ENCODE measurements around the gene C2orf68. TPM values are rescaled to one million over a fixed set of nuclear protein-coding genes. Genes with fewer than 3 reads are reported as not detected.
"Not testable (repeated sequence)": the region's sequence is repeated elsewhere in the genome, so short reads cannot be mapped to it uniquely, and the experiment has no call there.

C2orf68 gene, protein sequence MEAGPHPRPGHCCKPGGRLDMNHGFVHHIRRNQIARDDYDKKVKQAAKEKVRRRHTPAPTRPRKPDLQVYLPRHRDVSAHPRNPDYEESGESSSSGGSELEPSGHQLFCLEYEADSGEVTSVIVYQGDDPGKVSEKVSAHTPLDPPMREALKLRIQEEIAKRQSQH
- total RNA-seq = 40.5 and 41.4 TPM in 2 replicates

DNA sequence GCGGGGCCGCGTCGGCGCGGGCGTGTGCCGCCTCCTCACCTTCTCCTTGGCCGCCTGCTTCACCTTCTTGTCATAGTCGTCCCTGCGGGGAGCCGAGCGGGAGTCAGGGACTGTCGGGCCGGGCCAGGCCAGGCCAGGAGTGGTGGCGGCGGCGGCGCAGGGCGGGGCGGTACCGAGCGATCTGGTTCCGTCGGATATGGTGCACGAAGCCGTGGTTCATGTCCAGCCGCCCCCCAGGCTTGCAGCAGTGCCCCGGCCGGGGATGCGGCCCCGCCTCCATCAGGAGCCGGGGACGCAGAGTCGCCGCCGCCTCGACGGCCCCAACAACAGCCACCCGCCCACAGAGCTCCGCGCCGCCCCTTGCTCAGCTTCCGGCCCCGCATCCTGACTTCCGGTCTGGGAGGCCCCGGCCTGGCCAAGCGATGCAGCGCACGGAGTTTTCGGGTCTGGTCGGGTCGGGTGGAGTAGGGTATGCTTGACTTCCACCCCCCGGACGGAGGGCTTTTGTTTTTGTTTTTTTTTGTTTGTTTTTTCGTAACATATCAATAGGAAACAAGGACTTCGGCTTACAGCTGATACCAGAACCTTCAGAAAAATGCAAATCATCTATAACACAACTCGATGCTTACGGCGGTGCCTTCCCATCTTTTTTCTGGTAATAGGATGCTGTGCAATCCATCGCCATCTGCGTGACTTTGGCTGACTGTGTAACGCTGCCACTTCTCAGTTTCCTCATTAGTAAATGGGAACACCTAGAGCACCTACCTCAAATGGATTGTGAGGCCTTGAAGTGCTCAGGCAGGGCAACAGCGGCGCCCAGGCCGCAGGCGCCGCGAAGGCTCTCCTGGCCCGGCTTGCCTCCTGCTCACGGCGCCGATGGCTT is at the start of gene C2orf68:
Gene C2orf68, minus strand, starts transcription at position 362 of the 883 bp plus-strand sequence. Its CDS starts 82 bp downstream, at position 280.
- intact Hi-C loops (cut with micrococcal nuclease) = loop anchor here (1.0 to 5.0 kb wide), 4 partner anchors 10 to 495 kb away; partner anchors contain the start of genes POLR1A, PTCD3, RNF181 and TMEM150A

DNA sequence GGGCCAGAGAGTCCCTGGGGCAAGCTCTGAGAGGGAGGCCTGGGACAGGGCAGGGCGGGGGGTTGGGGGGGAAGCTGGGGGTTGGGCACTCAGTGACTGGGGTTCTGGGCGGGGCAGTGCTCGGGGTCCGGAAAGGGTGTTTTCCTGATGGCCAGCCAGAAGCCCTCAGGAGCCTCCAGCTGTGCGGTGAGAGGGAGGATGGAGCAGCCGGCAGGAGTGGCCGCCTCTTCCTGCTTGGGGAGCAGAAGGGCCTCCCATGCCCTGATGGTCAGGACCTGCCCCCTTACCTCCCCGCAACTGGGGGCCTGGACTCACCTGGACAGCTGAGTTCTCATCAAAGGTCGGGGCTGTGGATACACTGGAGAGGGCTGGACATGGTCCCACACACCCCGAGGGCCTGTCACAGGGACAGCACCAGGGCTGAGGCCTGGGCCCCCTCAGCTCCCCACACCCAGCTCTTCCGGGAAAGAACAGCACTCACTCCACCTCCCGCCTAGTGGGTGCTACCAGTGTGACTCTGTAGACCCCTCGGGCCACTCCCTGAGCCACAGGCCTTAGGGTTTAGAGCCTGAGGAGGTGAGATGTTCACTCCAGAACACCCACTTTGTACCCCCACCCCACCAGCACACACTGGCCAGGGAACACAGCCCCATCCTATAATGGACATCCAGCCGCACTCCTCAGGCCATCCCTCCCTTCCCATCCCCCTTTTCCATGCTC is 49.4 kb upstream of the C2orf68 start:
- intact Hi-C loops (cut with micrococcal nuclease) = no loop called here

DNA sequence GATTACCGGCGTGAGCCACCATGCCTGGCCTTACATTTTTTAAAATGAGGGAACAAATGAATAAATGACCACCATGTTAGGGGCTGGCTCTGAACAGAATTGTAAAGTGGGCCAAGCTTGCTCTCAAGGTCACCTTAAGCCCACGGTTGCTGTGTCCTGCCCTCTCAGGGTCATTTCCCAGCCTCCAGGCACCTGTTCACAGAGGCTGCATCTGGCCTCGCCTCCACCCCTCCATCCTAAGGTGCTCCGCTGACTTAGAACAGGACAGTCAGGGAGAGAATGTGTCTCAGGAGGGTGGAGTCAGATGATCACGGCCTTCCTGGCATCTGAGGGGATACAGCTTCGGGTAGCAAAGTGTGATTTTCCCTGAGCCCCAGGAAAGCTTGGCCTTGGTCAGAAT is 48.9 kb upstream of the C2orf68 start:
- intact Hi-C loops (cut with micrococcal nuclease) = no loop called here

DNA sequence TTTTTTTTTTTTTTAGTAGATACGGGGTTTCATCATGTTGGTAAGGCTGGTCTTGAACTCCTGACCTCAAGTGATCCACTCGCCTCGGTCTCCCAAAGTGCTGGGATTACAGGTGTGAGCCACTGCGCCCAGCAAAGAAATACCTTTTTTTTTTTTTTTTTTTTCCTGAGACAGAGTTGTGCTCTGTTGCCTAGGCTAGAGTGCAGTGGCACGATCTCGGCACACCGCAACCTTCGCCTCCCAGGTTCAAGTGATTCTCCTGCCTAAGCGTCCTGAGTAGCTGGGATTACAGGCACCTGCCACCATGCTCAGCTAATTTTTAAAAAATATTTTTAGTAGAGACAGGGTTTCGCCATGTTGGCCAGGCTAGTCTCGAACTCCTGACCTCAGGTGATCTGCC is 48.4 kb upstream of the C2orf68 start:
- intact Hi-C loops (cut with micrococcal nuclease) = not testable (repeated sequence)

DNA sequence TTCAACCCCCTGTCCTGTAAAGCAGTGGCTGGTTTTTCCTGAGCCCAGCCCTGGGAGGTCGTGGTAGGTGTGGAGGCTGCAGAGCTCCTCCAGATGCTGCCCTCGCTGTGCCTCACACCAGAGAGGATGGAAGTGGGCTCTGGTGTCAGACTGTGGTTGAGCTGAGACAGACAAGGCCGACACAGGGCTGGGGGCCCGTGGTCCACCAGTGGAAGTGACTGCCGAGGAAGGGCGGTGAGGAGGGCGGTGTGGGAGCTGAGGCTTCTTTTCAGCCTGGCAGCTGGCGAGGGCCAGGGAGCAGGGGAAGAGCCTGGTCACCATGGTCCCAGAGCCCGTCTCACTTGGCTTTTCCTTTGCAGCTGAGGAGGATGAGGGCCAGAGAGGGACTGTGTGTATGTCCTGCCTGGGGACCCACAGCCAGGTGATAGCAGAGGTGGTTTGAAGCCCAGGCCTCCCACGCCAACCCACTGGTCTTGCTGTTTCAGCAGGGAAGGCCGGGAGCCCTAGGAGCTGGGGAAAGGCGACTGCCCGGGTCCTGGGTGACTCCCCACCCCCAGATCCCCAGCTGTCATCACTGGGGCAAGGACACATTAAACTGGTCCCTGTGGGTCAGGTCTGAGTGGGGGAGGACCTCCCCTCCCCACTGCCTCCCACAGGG is 47.6 kb upstream of the C2orf68 start:
- intact Hi-C loops (cut with micrococcal nuclease) = no loop called here

DNA sequence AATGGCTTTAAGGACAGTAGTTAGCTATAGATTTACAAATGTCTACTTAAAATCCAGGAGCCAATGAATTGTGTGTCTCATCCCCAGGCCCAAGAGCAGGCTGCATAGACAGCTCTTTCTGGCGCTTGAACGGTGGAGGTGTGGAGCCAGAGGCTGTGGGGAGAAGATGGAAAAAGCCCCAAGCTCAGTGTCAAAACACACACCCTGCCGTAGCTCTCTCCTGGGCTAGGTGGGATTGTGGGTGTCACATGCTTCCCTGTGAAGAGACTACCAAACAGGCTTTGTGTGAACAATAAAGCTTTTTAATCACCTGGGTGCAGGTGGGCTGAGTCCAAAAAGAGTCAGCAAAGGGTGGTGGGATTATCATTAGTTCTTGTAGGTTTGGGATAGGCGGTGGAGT is 45.5 kb upstream of the C2orf68 start:
- intact Hi-C loops (cut with micrococcal nuclease) = not testable (repeated sequence)

DNA sequence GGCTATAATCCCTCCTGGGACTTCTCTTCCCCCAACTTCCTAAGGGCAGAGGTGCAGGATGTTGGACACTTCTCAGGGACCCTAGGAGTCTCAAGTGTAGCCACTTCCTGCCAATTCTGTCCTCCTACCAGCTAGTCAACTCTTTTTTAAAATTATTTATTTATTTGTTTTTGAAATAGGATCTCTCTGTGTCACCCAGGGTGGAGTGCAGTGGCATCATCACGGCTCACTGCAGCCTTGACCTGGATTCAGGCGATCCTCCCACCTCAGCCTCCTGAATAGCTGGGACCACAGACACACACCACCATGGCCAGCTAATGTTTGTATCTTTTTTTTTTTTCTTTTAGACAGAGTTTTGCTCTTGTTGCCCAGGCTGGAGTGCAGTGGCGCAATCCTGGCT is 44.6 kb upstream of the C2orf68 start:
- intact Hi-C loops (cut with micrococcal nuclease) = no loop called here

DNA sequence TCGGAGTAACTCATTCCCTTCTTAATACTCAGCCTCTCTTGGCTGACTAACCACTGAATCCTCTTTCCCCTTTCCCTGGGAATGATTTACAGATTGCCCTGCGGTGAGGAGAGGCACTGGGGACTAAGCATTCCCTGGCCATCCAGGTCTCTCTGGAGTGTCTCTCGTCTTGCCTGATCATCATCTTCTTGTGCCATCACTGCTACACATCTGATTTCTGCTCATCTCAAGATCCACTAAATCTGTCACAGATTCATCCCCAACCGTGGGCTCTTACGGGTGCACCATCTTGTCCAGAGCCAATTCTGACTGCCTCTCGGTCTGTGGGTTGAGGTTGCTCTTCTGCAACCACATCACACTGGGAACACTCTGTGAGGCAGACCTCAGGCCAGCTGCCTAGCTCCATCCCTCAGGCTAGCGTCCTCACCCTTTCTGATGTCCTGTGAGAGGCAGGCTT is 44.1 kb upstream of the C2orf68 start:
- intact Hi-C loops (cut with micrococcal nuclease) = no loop called here

DNA sequence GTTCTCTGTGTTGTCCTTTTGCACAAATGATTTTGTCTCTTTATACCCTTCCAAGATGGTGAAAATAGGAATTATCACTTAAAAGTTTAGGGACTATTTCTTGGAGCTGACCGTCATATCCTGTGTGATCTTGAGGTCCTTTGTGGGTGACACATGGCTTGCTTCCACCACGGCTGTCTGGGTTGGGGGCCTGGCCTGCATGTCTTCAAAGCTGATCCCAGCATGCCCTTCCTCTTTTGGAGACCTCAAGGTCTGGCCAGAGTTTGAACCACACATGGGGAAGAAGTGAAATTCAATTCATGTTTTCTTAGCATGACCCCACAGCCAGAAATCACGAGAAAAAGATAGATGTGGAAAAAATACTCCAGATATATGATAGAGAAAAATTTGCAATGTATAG is 42.1 kb upstream of the C2orf68 start:
- intact Hi-C loops (cut with micrococcal nuclease) = no loop called here

DNA sequence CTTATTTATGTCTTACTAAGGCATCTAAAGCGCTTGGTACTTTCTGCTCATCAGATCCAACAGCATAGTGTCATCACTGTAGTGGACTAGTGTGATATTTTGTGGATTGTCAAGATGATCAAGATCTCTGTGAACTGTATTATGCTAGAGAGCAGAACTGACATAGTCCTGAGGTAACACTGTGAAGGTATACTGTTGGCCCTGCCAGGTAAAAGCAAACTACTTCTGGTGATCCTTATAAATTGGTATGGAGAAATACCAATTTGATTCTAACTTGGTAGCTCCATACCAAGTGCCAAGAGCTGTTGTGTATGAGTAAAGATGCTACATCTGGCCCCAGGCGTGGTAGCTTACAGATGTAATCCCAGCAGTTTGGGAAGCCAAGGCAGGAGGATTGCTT is 40.2 kb upstream of the C2orf68 start:
- intact Hi-C loops (cut with micrococcal nuclease) = no loop called here

DNA sequence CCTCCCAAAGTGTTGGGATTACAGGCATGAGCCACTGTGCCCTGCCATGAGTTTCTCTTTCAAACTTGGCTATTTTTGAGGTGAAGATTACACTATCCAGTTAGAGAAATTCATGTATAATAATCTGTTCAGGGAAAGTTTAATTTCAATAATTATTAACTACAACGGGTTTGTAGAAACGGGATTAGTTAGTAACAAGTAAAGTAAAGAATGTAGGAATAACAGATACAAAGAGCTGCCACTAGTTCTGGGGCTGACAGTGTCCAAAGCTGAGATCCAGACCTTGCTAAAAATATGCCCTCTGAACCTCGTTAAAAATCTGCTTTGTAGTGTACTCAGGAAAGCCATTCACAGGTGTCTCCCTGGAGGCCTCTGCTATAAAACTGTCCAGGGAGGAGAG is 39.2 kb upstream of the C2orf68 start:
- intact Hi-C loops (cut with micrococcal nuclease) = no loop called here

DNA sequence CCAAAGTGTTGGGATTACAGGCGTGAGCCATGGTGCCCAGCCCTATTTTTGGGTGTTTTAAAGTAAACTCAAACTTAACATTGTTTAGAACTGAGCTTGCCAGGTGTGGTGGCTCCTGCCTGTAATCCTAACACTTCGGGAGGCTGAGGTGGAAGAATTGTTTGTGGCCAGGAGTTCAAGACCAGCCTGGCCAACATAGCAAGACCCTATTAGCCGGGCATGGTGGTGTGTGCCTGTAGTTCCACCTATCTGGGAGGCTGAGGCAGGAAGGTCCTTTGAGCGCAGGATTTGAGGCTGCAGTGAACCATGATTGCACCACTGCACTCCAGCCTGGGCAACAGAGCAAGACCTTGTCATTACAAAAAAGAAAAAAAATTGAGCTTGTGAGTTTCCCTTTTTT is 38.6 kb upstream of the C2orf68 start:
- intact Hi-C loops (cut with micrococcal nuclease) = no loop called here

DNA sequence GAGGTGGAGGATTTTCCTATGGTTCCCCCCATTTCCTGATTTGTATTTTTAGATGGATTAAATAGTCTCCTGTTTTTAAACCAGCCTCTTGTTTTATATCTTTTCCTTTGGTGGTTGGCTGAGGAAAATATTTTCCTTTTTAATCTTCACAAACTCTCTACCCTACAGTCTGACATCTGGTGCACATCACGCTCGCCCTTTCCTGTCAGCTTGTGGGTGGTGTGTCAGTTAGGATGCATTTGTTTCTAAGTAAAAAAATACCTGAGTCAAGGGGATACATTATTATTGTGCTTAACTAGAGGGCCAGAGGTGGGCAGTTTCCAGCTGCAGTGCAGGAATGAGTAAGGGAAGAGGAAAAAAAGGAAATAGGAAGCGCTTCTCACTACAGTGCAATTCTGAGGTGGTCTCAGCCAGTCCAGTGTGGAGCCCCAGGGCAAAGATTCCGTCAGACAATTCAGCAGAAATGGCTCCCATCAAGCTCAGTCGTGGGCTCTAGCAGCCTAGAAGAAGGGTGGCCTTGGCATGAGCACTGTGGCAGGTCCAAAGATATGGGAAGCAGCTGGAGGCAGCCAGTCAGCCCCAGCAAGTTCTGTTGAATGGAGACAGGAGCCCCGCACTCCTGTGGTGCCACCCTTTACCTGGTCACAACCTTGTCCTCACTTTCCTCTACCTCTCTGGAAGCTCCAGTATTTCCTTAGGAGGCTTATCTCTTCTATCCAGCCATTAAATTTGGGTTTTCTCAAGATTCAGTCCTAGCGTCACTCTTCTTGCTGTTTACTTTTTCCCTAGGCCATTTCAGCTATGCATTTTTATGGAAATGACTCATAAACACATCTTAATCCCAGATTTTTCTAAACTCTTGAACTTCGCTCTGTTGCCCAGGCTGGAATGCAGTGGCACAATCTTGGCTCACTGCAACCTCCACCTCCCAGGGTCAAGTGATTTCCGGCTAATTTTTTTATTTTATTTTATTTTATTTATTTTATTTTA is 37.6 kb upstream of the C2orf68 start:
- intact Hi-C loops (cut with micrococcal nuclease) = no loop called here

DNA sequence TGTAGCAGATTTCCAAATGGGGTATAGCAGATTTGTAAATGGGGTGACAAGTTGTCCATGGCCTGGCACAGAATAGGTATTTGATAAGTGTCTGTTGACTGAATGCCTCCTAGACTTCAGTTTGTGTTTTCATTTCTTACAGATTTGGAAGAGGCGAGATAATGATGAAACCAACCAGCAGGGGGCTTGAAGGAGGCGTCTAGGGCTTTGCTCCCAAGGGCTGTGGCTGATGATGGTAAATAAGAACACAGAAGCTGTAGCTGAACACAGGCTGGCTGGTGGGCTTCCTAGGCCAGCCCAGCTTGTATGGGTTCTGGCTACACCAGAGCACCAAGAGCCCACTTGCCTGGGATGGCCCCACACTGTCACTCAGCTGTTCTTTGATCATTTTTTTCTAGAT is 36.8 kb upstream of the C2orf68 start:
- intact Hi-C loops (cut with micrococcal nuclease) = loop anchor here (1.0 kb wide), 1 partner anchor 166 kb away; no protein-coding TSS in a partner anchor

DNA sequence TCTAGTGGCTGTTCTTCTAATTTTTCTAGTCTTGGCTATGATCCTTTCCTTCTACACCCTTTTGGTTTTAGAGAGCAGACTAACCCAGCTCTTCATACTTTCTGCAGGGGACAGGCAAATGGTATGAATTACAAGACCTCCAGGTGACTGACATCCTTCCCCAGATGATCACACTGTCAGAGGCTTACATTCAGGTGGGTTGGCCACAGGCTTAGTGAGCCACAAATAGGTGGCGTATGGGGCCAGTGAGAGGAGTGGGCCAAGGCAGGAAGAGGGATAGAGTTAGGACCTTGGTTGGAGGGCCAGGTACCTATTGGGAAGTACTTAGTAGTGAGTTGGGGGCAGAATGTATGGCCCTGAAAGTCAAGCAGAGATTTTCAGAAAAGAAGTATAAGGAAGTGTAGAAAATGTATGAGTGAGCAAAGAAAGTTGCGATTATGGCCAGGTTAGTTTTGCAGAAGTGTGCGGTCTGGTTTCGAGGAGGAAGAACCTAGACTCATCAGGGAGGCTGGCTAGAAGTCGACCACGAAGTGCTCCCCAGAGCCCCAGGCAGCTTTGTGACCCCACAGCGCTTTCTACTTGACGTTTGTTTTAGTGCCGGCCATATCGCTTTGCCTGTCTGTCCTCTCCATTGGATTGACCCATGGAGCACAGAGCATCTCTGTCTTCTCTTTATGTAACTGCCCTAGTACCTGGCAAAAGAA is 36.1 kb upstream of the C2orf68 start:
- intact Hi-C loops (cut with micrococcal nuclease) = loop anchor here (1.0 kb wide), 1 partner anchor 166 kb away; no protein-coding TSS in a partner anchor

DNA sequence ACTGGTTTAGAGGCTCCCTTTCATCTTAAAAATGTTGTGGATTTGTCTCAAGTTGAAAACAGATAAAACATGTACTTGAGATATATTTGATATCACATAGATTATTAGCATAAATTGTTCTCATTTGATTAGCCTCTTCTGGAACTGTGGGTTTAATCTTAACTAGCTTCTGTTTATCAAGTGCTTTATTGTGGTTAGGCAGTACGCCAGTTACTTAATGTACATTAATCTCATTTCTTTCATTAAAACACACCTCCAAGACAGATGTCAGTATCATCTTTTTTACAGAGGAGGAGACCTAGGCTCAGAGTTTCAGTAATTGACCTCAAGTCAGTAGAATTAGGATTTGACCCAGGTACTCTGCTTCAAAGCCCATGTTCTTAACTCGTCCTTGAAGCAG is 34.3 kb upstream of the C2orf68 start:
- intact Hi-C loops (cut with micrococcal nuclease) = no loop called here

DNA sequence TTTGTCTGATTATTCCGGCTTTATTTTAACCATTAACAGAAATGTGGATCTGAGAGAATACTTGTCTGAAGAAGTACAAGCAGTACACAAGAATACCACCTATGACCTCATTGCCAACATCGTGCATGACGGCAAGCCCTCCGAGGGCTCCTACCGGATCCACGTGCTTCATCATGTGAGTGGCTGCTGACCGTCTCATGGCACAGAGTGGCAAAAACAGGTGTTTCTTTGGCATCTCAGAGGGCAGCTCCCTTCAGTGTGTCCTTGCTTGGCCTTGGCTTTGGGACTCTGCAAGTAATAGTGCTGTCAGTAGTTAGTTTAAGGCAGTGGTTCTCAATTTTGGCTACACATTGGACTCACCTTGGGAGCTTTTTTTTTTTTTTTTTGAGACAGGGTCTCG is 33.0 kb upstream of the C2orf68 start:
- intact Hi-C loops (cut with micrococcal nuclease) = loop anchor here (5.0 kb wide), 1 partner anchor 157 kb away; no protein-coding TSS in a partner anchor

DNA sequence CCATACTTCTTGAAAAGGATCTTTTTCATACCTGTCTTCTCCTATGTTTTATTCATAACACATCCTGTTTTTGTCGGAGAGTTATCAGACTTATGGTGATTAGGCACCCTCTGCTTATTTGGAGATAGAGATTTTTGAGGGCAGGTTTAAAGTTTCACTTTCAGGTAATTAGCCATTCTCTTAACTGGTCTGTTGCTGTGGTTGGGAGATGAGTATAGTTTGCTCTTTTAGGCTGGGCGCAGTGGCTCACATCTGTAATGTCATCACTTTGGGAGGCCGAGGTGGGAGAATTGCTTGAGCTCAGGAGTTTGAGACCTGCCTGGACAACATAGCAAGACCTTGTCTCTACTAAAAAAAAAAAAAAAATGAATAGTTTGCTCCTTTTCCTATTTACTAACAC is 30.9 kb upstream of the C2orf68 start:
- intact Hi-C loops (cut with micrococcal nuclease) = loop anchor here (5.0 kb wide), 1 partner anchor 160 kb away; no protein-coding TSS in a partner anchor

DNA sequence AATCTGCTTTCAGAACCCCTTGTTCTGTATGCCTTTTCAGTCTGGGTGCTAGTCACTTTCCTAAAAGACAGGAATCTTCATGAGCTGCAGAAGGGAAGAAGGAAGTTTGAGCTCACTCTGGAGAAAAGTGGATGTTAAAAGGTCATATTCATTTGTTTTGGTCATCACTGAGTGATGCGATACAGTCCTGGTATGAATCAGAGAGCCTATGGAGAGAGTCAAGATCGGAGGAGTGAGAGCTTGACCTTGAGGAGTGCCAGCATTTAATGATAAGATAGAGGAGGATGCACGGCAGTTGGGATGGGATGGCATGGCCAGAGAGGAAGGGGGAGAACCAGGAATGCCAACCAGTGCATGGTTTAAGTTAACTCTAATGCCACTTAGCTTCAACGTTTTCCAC is 23.8 kb upstream of the C2orf68 start:
- intact Hi-C loops (cut with micrococcal nuclease) = no loop called here
